HG03354 (cell line): ENCODE results near the gene PLAGL1.
A peak's percentile ranks its signal among the peaks of the same experiment; 100 is the strongest.
"Not testable (repeated sequence)": the region's sequence is repeated elsewhere in the genome, so short reads cannot be mapped to it uniquely, and the experiment has no call there.

ENCODE experiments used
- ATAC-seq: cut with Tn5 transposase; IDR thresholded peaks from one replicate; pipeline ENCODE4 v1.9.1; 2021; ENCODE audit warnings: mild to moderate bottlenecking; ENCODE audit not compliant: unreplicated experiment, poor library complexity, severe bottlenecking

Gene PLAGL1

GRCh38 chr6:143948208-143948607 lies 59.9 kb downstream of the PLAGL1 start:
- ATAC-seq = no peak

- ATAC-seq = peak; percentile 51
Measured at GRCh38 chr6:143941852-143942627, 66.0 kb downstream of the PLAGL1 start.

GRCh38 chr6:143940011-143940597 lies 68.0 kb downstream of the PLAGL1 start:
- ATAC-seq = peak; percentile 99

- ATAC-seq = no peak
Measured at GRCh38 chr6:143939364-143939763, 68.7 kb downstream of the PLAGL1 start.

DNA sequence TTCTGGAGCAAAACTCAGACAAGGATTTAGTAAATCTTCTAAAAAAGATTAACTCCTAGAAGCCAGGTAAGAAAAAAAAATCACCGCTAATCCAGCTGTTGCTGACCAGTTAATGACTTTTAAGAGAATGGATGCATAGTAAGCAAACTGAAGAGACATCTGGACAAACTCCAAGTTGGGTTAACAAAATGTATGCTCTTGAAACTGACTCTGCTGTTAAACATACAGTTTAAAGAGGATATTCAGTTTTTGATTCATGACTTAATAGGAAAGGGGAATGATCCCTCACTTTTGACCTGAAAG lies 70.4 kb downstream of the PLAGL1 start:
- no peak for ATAC-seq

DNA sequence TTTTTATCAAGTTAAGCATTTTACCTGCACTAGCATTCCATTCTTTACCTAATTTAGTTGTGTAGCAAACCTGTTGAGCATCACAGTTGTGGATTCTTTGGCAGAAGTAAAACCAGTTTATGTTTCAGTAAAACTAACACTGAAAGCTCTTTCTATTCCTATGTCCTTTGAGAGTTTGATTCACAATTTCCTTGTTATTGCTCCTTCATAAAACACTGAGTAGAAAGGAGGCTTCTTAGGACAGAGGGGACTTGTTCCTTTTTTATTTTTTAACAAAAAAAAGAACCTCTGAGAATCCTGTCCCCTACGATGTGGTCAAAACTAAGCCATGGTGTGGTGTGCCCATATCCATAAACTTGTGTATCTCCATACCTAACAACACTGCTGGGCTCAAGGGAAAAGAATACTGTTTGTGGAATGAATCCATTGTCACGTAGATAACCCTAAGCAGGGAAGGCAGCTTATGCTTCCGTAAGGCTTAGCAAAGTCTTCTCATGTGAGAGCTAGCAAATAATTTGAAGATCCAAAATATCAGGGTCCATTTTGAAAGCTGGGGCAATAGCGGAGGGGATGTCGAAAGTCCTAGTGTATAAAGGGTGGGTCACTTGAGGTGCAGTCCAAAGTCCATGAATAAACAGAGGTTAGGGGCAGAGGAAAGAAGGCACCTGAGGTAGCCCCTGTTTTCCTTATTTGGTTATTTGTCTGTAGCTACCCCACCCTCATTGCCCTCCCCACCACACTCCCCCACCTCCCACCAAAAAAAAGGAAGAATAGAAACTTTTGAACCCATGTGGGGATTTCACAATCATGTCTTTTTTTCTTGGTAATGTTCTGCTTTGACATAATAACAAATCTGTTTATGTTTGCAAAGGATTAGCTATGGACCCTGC lies 71.0 kb downstream of the PLAGL1 start:
- no peak for ATAC-seq

DNA sequence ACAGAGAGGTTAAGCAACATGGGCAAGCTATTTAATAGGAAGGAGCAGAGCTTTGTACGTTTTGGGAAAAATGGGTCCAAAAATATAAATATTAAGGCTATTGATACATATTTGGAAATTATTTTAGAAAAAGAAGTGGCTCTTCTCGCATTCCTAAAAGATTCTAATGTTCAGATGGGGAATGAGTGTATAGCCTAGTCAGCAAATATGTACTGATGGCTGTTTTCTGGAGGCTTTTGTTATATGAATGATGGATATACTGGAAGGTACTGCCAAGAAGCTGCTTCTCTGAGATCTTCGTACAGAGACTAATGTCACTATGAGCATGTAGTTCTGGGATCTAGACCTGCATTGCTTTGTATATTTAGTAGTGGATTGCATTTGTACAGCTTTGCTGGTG lies 71.7 kb downstream of the PLAGL1 start:
- ATAC-seq = no peak

DNA sequence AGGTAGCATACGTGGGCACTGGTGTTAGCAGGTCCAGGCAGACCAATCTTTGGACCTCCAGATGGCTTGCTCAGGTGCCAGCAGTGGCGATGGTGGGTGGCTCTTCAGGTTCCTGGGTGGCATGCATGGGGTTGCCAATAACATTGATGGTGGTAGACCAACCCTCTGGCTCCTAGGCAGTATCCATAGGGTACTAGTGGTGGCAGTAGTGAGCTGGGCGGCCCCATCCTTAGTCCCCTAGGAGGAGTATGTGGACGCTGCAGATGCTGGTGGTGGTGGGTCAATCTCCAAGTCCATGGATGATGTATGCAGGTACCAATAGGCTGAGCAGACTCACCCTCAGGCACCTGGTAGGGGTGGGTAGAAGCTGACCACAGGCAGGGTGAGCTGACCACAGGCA lies 73.2 kb downstream of the PLAGL1 start:
- no peak for ATAC-seq

DNA sequence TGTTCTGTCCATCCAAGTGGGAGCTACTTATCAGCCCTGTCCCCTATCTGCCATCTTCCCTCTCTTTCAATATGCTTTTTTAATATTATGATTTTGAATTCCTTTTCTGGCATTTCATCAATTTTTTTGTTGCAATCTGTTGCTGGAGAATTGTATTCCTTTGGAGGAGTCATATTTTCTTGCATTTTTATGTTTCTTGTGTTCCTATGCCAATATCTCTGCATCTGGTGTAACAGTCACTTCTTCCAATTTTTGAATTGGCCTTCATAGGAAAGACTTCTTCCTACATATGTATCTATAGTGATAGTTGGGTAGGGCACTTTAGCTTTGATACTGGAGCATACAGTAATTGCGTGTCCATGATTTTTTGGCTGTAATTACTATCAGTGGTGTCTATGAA lies 73.7 kb downstream of the PLAGL1 start:
- no peak for ATAC-seq

DNA sequence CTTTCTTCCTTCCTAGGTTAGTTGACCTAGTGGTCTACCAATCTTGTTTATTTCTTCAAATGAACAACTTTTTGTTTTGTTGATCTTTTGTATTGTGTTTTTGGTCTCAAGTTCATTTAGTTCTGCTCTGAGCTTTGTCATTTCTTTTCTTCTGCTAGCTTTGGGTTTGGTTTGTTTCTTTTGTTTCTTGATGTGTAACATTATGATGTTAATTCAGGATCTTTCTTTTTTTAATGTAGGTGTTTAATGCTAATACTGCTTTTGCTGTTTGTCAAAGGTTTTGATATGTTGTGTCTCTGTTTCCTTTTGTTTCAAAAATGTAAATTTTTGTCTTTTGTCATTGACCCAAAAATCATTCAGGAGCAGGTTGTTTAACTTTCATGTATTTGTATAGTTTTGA lies 78.1 kb downstream of the PLAGL1 start:
- no peak for ATAC-seq

- ATAC-seq = no peak
Measured at GRCh38 chr6:143928853-143929252, 79.2 kb downstream of the PLAGL1 start.

GRCh38 chr6:143917026-143917425 lies 91.0 kb downstream of the PLAGL1 start:
- ATAC-seq = not testable (repeated sequence)

- ATAC-seq = no peak
Measured at GRCh38 chr6:143912671-143913070, 95.4 kb downstream of the PLAGL1 start.

GRCh38 chr6:143911028-143911427 lies 97.0 kb downstream of the PLAGL1 start:
- no peak for ATAC-seq

DNA sequence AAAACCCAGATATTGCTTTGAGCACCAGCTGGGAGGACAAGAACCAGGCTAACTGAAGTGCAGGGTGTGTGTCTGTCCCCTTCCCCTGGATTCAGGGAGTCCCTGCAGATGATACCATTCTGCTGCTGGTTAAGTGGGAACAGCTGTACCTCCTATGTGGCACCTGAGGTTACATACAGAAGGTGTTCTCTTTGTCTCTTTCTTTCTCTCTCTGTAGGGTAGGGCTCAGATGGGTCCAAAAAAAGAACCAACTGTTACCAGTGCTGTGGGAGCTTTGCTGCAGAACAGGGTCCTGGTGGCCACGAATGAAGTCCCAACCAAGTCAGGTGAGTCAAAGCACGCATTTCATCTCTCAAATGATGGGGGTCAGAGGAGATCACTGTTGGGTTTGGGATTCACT lies 105.2 kb downstream of the PLAGL1 start:
- no peak for ATAC-seq

GRCh38 chr6:143901885-143902750 lies 105.9 kb downstream of the PLAGL1 start:
- peak; percentile 95 for ATAC-seq

- ATAC-seq = no peak
Measured at GRCh38 chr6:143900358-143900757, 107.7 kb downstream of the PLAGL1 start.

- ATAC-seq = no peak
Measured at GRCh38 chr6:143896126-143896860, 111.8 kb downstream of the PLAGL1 start.

DNA sequence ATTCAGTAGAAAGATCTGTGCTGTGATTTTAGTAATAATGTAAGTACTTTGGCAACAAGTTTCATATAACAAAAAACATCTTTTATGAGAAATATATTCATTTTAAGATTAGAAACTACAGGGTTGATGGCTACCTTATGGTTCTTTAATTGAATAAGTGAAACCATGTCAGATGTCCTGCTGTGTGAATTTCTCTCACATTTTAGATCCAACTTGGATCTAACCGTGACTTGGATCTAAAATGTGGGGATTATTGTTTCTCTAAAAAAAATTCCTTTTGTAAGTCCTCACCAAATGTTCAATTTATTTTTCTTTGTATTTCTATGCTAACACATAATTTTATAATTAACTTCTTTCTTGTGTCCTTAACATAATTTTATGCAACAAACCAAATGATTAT lies 113.4 kb downstream of the PLAGL1 start:
- no peak for ATAC-seq
